ENCODE data around the gene AOPEP.

AOPEP gene

DNA sequence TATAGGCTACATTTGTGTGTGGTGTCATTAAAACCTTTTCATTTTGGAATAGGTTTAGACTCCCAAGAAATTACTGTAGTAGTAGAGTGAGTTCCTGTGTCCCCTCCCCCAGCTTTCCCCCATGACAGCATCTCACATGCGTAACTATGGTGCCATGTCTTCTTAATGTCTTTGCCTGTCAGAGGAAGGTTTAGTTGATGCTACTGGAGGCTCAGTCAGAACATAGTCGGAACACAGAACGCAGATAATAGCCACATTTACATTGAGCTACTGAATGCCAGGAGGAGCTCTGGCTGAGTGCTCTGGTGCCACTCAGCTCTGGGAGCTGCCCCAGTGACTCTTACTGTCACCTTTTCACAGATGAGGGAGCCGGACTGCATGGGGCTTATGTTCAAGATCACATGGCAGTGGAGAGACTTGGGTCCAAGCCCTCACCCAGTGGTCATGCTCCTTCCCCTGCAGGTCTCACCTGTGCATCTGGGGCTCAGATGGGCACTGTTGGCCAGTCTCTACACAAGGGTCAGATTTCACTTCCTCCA is 223.6 kb downstream of the AOPEP start:
- H3K27me3 ChIP-seq (replicated peaks): no peaks in the 10 kb centered on the region
- H3K27ac ChIP-seq: no peak overlapping the region
- in situ Hi-C loops (cut with HindIII; ENCODE audit: low pct_ligation_motif_present, low sequenced_read_pairs): no loop called here
- no peak overlapping the region for H3K4me3 ChIP-seq (ENCODE audit: low read depth, low read length)
- TF ChIP-seq CTCF (IDR thresholded peaks at IDR 0.05; ENCODE audit: low read depth, low read length, missing control alignments): no peak
- H3K36me3 ChIP-seq (replicated peaks): no peaks in the 10 kb centered on the region
- DNase-seq: no peak

DNA sequence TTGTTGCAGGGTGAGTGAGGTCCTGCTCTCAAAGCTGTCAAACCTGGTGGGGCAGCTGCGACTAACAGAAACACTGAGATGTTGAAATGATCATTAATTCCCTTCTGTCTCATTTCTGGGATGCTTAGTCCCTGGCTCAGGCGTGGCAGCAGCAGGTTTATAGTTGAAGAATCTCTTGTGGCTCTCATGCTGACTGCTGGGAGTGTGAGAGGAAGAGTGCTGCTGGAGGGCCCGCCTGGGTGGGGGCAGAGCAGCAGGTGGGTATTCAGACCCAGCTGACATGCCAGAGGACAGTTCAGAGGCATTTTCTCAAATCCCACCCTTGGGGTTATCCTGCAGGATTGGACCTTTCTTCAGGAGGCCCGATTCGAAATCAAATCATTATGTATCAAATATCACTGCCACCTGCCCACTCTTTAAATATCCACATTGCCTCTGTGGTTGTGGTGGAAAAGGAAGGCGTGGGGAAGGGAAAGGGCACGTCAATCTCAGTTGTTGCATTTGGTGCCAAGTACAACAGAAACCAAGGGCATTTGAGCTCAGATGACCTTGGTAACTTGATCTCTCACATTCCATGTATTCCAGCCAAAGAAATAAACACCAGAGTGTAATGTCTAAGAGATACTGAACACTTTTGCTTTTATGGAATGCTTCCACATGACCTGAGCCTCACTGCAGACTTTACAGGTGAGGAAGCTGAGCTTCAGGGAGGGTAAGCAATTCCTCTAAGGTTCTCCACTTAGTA is 224.3 kb downstream of the AOPEP start:
- no peaks in the 10 kb centered on the region for H3K36me3 ChIP-seq (replicated peaks)
- no peaks in the 10 kb centered on the region for H3K27me3 ChIP-seq (replicated peaks)
- in situ Hi-C loops (cut with HindIII; ENCODE audit: low pct_ligation_motif_present, low sequenced_read_pairs): no loop called here
- no peak overlapping the region for H3K27ac ChIP-seq
- H3K4me3 ChIP-seq (ENCODE audit: low read depth, low read length): no peak overlapping the region
- no peak for TF ChIP-seq CTCF (IDR thresholded peaks at IDR 0.05; ENCODE audit: low read depth, low read length, missing control alignments)
- DNase-seq: no peak

GRCh38 chr9:94951324-94952135 is 225.0 kb downstream of the AOPEP start:
- H3K4me3 ChIP-seq (ENCODE audit: low read depth, low read length): no peak overlapping the region
- TF ChIP-seq CTCF (IDR thresholded peaks at IDR 0.05; ENCODE audit: low read depth, low read length, missing control alignments): no peak
- no peak for DNase-seq
- no peaks in the 10 kb centered on the region for H3K36me3 ChIP-seq (replicated peaks)
- H3K27me3 ChIP-seq (replicated peaks): no peaks in the 10 kb centered on the region
- no peak overlapping the region for H3K27ac ChIP-seq
- in situ Hi-C loops (cut with HindIII; ENCODE audit: low pct_ligation_motif_present, low sequenced_read_pairs): no loop called here

DNA sequence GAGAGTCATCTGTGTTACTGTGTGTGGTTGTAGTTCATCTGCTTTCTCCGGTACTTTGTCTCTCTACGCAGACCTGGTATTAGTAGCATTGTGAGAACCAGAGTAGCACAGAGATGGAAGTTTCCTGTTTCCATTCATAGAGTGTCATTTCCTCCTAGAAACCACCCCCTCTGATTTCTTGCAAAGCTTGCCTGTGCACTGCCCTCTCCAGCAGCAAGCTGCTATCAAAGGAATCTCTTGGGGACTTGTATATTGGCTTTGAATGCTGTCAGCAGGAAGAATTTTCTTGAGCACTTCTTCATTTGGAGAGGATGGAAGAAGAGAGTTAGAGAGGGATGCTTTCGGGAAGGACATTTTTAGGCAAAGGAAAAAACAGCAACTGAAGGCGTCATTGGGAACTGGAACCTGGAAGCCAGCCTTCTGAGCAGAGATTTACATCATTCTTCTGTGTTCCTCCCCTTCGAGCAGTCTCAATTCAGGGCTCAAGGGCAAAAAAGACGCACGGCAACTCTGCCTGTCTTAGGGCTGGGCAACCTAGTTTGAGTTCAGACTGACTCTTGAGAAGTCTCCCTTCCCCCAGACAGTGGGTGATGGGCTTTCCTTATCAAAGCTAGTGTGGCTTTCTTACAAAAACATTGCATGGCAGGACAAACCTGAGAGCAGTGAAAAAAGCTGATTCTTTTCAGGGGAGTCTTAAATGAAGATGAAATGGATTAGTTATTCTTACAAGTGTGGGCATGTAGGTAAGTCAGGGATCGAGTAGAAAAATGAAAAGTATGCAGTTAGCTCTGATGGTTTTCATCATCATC is 226.3 kb downstream of the AOPEP start:
- H3K27me3 ChIP-seq (replicated peaks): no peaks in the 10 kb centered on the region
- no peak for TF ChIP-seq CTCF (IDR thresholded peaks at IDR 0.05; ENCODE audit: low read depth, low read length, missing control alignments)
- in situ Hi-C loops (cut with HindIII; ENCODE audit: low pct_ligation_motif_present, low sequenced_read_pairs): no loop called here
- H3K36me3 ChIP-seq (replicated peaks): no peaks in the 10 kb centered on the region
- no peak overlapping the region for H3K4me3 ChIP-seq (ENCODE audit: low read depth, low read length)
- DNase-seq: no peak
- no peak overlapping the region for H3K27ac ChIP-seq

DNA sequence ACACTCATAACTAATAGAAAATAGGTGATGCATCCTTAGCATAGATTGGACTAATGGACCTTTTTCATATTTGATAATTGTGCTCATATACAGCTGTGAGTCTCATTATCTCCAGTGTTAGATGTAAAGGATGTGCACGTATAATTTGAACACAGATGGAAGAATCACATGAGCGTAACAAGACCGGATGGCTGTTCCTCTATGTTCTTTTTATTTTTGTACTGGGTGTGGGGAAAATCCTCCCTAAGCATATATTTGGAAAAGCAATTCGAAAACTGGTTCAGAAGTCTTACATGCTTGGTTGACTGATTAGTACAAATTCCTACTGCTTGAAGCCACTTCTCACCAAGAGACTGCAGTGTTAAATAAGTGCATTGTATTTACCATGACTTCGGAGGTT is 230.2 kb downstream of the AOPEP start:
- Histone ChIP-seq H3K27me3 (replicated peaks) (no peaks in the 10 kb centered on the region), H3K4me3 (ENCODE audit: low read depth, low read length) (no peak overlapping the region), H3K36me3 (replicated peaks) (no peaks in the 10 kb centered on the region), H3K27ac (no peak overlapping the region)
- DNase-seq: no peak
- no peak for TF ChIP-seq CTCF (IDR thresholded peaks at IDR 0.05; ENCODE audit: low read depth, low read length, missing control alignments)
- in situ Hi-C loops (cut with HindIII; ENCODE audit: low pct_ligation_motif_present, low sequenced_read_pairs): no loop called here

All from brain microvascular endothelial cell (primary cell).